GM18951 (cell line): ENCODE data around the gene SLC31A1.

Experiments used
- POLR2A ChIP-seq: IDR thresholded peaks from 4 replicates; pipeline ENCODE4 v1.6.1; 2011; ENCODE audit warnings: mild to moderate bottlenecking; ENCODE audit not compliant: insufficient read length, insufficient read depth; ENCODE audit errors: extremely low read depth
- in situ Hi-C: fragments of 300-500 bp; cut with MboI; formaldehyde crosslinking; loops from one replicate; pipeline ENCODE4 v1.12.0; 2022; ENCODE audit warnings: low sequenced_read_pairs, mixed read lengths, inconsistent platforms; ENCODE audit not compliant: unreplicated experiment

The SLC31A1 gene

DNA sequence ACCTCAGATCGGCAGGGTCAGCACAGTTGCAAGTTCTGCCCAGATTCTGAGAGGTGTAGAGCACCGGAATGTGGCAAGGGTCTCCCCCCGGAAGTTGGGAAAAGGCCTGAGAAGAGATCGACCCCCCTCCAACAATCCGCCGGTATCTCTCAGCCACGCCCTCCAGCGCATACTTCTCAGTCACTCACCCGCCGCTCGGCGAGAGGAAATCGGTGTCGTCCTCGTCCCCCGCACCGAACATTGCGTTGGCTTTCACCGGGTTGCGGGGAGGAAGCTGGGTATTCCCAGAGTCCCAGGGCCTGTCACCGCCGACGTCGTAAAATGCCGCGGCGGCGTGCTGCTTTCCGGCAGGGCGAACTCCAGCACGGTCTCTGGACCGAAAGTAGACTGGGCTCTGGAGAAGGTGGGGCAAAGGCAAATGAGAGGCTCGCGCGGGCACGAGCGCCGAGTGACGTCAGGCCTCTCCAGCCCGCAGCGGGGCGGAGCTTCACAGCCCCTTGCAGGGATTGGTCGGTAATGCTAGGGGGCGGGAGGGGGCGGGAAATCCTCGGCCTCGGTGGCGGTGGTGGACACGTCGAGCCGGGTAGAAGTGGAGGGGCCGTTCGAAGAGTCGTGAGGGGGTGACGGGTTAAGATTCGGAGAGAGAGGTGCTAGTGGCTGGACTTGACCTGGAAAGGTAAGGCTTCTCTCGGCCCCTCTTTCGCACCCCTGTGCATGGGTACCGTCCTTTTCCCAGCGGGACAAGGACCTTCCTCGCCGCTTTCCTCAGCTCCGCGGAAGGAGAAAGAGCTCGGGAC is at the start of gene SLC31A1, which contains the start of gene FKBP15:
Gene SLC31A1 (plus strand): TSS at position 542 of the 797 bp plus-strand sequence. CDS start 34,605 bp downstream, outside the sequence.
Gene FKBP15 (minus strand): TSS at position 275 of the 797 bp plus-strand sequence. CDS start 34 bp downstream, at position 241.
- in situ Hi-C loops: no loop called here

DNA sequence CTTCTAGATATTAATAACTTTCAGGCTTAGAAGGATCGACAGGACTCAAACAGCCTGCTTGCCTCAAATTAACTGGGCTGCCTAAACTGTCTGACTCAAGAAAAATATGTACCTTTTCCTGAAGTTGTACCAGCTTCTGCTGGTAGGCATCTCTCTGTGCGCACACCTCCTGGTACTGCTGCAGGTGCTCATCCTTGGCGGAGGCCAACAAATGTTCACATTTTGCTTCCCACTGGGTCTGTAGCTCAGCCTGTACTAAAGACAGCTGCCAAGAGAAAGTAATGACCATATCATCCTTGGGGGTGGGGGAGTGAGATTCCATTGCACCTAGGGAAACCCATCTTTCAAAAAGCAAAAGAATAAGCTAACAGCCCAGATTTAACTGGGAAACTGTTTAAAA is 48.0 kb upstream of the SLC31A1 start:
- TF ChIP-seq POLR2A: no peak
- in situ Hi-C loops: no loop called here

More for the DNA sequence above, at the start of gene SLC31A1, which contains the start of gene FKBP15:
- peak; percentile 76 for TF ChIP-seq POLR2A

- in situ Hi-C loops: no loop called here
- TF ChIP-seq POLR2A: no peak
These were observed 44.5 kb upstream of the SLC31A1 start for GRCh38 chr9:113176803-113177202.

DNA sequence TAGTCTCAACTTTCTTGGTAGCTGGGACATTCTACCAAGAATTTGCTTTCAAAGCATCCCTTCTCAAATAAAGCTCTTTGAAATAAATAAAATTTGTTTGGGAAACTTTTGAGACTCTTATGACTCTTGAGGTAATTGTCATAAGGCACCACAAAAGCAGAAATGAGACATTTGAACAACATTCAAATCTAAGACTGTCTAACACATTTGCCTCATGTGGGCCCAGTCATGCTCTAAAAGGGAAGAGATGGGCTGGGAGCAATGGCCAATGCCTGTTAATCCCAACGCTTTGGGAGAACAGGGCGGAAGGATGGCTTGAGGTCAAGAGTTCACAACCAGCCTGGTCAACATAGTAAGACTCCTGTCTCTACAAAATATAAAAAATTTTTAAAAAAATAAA is 44.1 kb upstream of the SLC31A1 start:
- no peak for TF ChIP-seq POLR2A
- in situ Hi-C loops: no loop called here

- no peak for TF ChIP-seq POLR2A
- in situ Hi-C loops: no loop called here
These were observed 43.3 kb upstream of the SLC31A1 start for GRCh38 chr9:113178087-113178486.

- in situ Hi-C loops: no loop called here
- no peak for TF ChIP-seq POLR2A
These were observed 41.5 kb upstream of the SLC31A1 start for GRCh38 chr9:113179839-113180238.

GRCh38 chr9:113181165-113181564 is 40.2 kb upstream of the SLC31A1 start:
- in situ Hi-C loops: no loop called here

DNA sequence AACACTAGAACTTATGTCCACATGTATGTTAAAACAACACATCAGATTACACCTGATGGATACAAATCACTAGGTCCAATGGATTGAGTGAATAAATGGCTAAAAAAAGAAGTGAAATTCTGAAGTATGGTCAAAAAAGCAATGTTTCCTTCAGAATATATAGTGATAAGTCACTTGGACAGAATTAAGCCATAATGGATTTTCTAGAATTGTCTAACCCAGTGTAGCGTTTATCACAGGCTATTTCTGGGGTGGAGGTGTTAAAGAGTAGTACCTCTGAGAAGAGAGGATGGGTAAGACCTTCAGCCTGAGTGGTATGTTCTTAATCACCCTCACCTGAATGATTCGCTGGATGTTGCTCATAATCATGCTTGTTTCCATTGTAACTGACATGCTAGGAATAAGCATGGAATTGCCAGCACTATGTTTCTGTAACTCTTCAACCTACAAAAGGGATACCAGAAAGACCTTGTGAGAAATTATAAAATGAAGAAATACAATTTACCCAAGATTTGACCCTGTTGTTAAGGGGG is 37.3 kb upstream of the SLC31A1 start:
- TF ChIP-seq POLR2A: no peak

More at GRCh38 chr9:113181165-113181564, 40.2 kb upstream of the SLC31A1 start:
- TF ChIP-seq POLR2A: no peak

GRCh38 chr9:113184539-113184938 is 36.8 kb upstream of the SLC31A1 start:
- TF ChIP-seq POLR2A: no peak
- in situ Hi-C loops: no loop called here

More for the DNA sequence above, 37.3 kb upstream of the SLC31A1 start:
- in situ Hi-C loops: no loop called here

GRCh38 chr9:113185271-113185670 is 36.1 kb upstream of the SLC31A1 start:
- no peak for TF ChIP-seq POLR2A

GRCh38 chr9:113186137-113186755 is 35.1 kb upstream of the SLC31A1 start:
- TF ChIP-seq POLR2A: no peak
- in situ Hi-C loops: no loop called here

More at GRCh38 chr9:113185271-113185670, 36.1 kb upstream of the SLC31A1 start:
- in situ Hi-C loops: no loop called here

DNA sequence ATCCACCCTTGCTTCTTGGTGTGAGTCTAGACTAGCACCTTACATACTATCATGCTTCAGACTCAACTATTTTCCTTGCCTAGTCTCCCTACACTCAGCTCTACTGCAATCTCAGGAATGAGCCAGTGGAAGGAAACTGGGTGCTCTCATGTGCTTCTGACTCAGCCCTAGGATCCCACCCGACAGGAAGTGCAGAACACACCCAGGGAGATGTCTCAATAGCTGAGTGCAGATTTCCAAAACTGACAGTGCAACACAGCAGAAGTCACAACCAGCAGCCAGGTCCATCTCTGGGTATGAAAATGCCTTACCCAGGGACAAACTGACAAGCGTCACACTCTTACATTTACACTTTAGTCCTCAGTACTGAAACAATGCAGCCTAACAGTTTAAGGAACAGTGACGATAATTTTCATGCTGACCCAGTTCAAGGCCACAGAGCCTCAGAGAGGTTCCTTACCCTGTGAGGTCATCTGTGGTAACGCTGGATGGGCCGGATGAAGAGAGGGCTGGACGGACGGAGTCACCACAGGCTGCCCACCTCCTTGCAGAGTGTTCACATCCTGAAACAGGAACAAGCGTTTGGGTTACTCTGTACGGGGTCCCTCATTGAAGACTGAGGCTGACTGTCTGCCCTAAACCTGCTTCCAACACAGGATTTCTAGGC is 33.3 kb upstream of the SLC31A1 start:
- TF ChIP-seq POLR2A: no peak

DNA sequence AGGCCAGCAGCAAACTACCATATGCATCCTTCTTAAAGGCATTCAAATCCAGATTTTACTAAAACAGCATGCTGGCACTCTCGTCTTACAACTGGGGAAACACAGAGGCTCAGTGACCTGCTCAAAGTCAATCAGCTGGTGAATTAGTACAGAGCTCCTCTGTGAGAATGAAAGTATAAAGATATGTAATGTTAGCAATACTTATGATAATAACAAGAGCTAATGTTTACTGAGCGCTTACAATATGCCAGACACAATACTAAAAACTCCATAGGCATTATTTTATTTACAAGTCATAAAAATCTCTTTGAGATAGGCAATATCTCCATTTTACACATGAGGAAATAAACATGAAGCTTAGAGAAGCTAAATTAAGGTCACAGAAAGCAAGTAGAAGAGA is 28.9 kb upstream of the SLC31A1 start:
- no peak for TF ChIP-seq POLR2A
- in situ Hi-C loops: no loop called here

More for the DNA sequence above, 33.3 kb upstream of the SLC31A1 start:
- in situ Hi-C loops: no loop called here

GRCh38 chr9:113199683-113200329 is 21.5 kb upstream of the SLC31A1 start:
- no peak for TF ChIP-seq POLR2A
- in situ Hi-C loops: no loop called here
